Transverse colon (tissue), 4 donors: ENCODE measurements around the gene CD244. TPM values are rescaled to one million over a fixed set of nuclear protein-coding genes. Genes with fewer than 3 reads are reported as not detected.
"Not testable (repeated sequence)": the region's sequence is repeated elsewhere in the genome, so short reads cannot be mapped to it uniquely, and the experiment has no call there.

Experiments
- DNase-seq: peaks from one replicate; pipeline ENCODE4 v3.0.0-alpha.2; 2019
- H3K27ac ChIP-seq, 4 donors: fragments of 200-600 bp; sonication (generic); 2 replicates each; pipeline ENCODE4 v1.5.1; 2016 to 2018; ENCODE audit warnings: inconsistent platforms in 4 of 4
- H3K27me3 ChIP-seq: fragments of 200-600 bp; sonication (generic); 2 replicates; pipeline ENCODE4 v1.5.1; 2017; ENCODE audit warnings: inconsistent platforms
- H3K36me3 ChIP-seq, 4 donors: fragments of 200-600 bp; sonication (generic); 2 replicates each; pipeline ENCODE4 v1.5.1; 2017 to 2019; ENCODE audit warnings: inconsistent platforms in 4 of 4
- H3K4me1 ChIP-seq, 4 donors: fragments of 200-600 bp; sonication (generic); 2 replicates each; pipeline ENCODE4 v1.5.1; 2017 to 2020; ENCODE audit warnings: inconsistent platforms in 4 of 4
- H3K4me3 ChIP-seq, 4 donors: fragments of 200-600 bp; sonication (generic); 1 replicate in 1 of 4; 2 replicates in 3 of 4; pipeline versions ENCODE4 v1.5.1 to v1.6.1; 2017 to 2019; ENCODE audit warnings: inconsistent platforms in 4 of 4
- H3K9me3 ChIP-seq, 2 donors: fragments of 200-600 bp; sonication (generic); 2 replicates each; pipeline ENCODE4 v1.5.1; 2017 to 2019; ENCODE audit warnings: inconsistent platforms in 2 of 2
- EP300 ChIP-seq: sonication (generic); formaldehyde crosslinking; IDR thresholded peaks from one replicate; pipeline ENCODE4 v1.6.1; 2017; ENCODE audit warnings: antibody characterized with exemption, low read depth
- POLR2A ChIP-seq: fragments of 450-650 bp; IDR thresholded peaks from one replicate; pipeline ENCODE4 v1.6.1; 2016; ENCODE audit warnings: antibody characterized with exemption, mild to moderate bottlenecking, moderate library complexity
- POLR2AphosphoS5 ChIP-seq, 3 donors: sonication (generic); formaldehyde crosslinking; IDR thresholded peaks; one replicate each; pipeline ENCODE4 v1.6.1; 2016; ENCODE audit warnings: antibody characterized with exemption in 3 of 3
- WGBS, 2 donors: methylation state at CpG; one replicate each; pipeline ENCODE4 v1.1.5; 2018; ENCODE audit warnings: low coverage in 1 of 2; 5-methylcytosine and 5-hydroxymethylcytosine counted together
- in situ Hi-C, 4 donors: fragments of 200-750 bp; cut with MboI; loops; one replicate each; pipeline versions ENCODE4 v1.15.0 to v1.15.1; 2017; ENCODE audit warnings: low sequenced_read_pairs in 3 of 4, low pct_ligation_motif_present in 1 of 4, low pct_unique_long_range_greater_than_20kb in 1 of 4
- intact Hi-C: fragments of 100-400 bp; cut with DNase I; formaldehyde crosslinking; loops from one replicate; pipeline ENCODE4 v1.15.1; 2023; ENCODE audit warnings: low total_unique reads
- total RNA-seq, 4 donors: library from RNA; depleted of rRNA; stranded (reverse); fragments of >200 nt; gene quantifications; one replicate each; pipeline ENCODE4 v1.1.0, GENCODE V29; 2016
- TF ChIP-seq, protein P1 (sequence below), 5 experiments: fragments of 200-600 bp in 3 of 5; fragments of 450-650 bp in 2 of 5; sonication (generic) in 3 of 5; IDR thresholded peaks; 1 replicate in 2 of 5; 2 replicates in 3 of 5; pipeline ENCODE4 v1.5.1; 2016 to 2017; ENCODE audit warnings: antibody characterized with exemption in 5 of 5, inconsistent platforms in 3 of 5, mild to moderate bottlenecking in 2 of 5, moderate library complexity in 1 of 5

CD244 gene
- total RNA-seq, 4 donors from 2014 or later: 0.48 to 0.55 TPM; not detected in 2

DNA sequence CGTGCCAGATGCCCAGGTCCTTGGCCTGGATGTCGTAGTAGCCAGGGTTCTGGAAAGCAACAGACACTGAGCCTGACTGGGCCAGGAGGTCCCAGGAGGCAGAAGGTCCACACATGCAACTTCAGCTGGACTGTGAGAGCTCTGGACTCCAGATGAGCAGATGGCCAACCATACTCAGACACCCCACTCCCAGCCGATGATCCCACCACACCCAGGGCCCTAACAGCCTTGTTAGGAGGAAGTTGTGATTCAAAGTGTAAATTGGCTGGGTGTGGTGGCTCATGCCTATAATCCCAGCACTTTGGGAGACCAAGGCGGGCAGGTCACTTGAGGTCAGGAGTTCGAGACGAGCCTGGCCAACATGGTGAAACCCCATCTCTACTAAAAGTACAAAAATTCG, 18.6 kb upstream of the CD244 start:
- H3K27ac ChIP-seq, DNase-seq, in situ Hi-C loops, H3K36me3 ChIP-seq, H3K4me1 ChIP-seq, intact Hi-C loops, H3K4me3 ChIP-seq, H3K9me3 ChIP-seq, H3K27me3 ChIP-seq: not testable (repeated sequence)
- peak in 1 of 3 donors; percentile 27 for TF ChIP-seq POLR2AphosphoS5 (IDR thresholded peaks at IDR 0.05)
- WGBS, 2 donors: 80 to 85% methylated on average over 4 to 7 of the region's 7 CpGs

DNA sequence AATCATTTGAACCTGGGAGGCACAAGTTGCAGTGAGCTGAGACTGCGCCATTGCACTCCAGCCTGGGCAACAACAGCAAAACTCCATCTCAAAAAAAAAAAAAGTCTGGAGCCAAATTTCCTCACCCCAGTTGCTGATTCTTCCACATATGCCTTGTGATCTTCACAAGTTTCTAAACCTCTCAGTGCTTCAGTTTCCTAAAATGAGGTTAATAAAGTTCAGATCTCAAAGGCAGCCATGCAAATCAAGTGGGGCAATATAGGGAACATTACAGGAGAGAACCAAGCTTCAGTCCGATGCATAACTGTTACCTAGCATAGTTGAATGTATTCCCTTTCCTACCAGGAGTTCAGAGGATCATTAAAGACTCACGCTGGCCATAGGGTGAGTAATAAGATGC, 17.5 kb upstream of the CD244 start:
- Histone ChIP-seq H3K36me3 (no peaks in the 10 kb centered on the region), H3K4me1 (peaks cover 0 to 4% (median 0%) of the 10 kb centered on the region in 4 donors), H3K9me3 (no peaks in the 10 kb centered on the region), H3K27ac (no peak overlapping the region), H3K27me3 (no peaks in the 10 kb centered on the region), H3K4me3 (no peak overlapping the region)
- no peak for TF ChIP-seq POLR2AphosphoS5 (IDR thresholded peaks at IDR 0.05)
- no peak for TF ChIP-seq POLR2A
- no peak for TF ChIP-seq EP300
- TF ChIP-seq, protein P1, sequence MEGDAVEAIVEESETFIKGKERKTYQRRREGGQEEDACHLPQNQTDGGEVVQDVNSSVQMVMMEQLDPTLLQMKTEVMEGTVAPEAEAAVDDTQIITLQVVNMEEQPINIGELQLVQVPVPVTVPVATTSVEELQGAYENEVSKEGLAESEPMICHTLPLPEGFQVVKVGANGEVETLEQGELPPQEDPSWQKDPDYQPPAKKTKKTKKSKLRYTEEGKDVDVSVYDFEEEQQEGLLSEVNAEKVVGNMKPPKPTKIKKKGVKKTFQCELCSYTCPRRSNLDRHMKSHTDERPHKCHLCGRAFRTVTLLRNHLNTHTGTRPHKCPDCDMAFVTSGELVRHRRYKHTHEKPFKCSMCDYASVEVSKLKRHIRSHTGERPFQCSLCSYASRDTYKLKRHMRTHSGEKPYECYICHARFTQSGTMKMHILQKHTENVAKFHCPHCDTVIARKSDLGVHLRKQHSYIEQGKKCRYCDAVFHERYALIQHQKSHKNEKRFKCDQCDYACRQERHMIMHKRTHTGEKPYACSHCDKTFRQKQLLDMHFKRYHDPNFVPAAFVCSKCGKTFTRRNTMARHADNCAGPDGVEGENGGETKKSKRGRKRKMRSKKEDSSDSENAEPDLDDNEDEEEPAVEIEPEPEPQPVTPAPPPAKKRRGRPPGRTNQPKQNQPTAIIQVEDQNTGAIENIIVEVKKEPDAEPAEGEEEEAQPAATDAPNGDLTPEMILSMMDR (IDR thresholded peaks at IDR 0.05): no peak
- in situ Hi-C loops (no loop called here), intact Hi-C loops (no loop called here)
- DNase-seq: no peak
- 95% methylated on average over 3 of the region's 3 CpGs; no CpG with 5 or more reads in 1 of the 2 donors for WGBS, 2 donors

DNA sequence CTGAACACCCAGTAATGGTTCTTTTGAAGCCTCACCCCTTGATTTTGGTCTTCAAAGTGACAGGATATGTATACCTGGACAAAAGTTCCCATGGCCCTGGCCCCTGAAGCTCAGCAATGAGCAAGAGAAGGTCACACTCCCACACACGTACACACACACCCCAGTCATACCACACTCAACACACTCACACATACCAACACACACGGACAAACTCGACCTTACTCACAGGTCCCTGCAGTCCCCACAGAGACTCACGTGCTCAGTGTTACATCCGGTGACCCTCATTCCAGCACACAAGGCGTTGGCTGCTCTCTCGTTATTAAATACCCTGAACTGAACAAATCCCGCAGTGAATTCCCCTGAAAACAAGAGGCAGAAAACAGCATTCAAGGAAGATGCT, 16.4 kb upstream of the CD244 start:
- TF ChIP-seq, protein P1 (IDR thresholded peaks at IDR 0.05): no peak
- TF ChIP-seq POLR2AphosphoS5 (IDR thresholded peaks at IDR 0.05) (no peak), EP300 (no peak), POLR2A (no peak)
- in situ Hi-C loops: no loop called here
- Histone ChIP-seq H3K27me3 (no peaks in the 10 kb centered on the region), H3K4me3 (no peak overlapping the region), H3K36me3 (no peaks in the 10 kb centered on the region), H3K27ac (no peak overlapping the region), H3K4me1 (no peaks in the 10 kb centered on the region), H3K9me3 (no peaks in the 10 kb centered on the region)
- intact Hi-C loops: no loop called here
- no peak for DNase-seq
- 72 to 73% methylated on average over 2 to 8 of the region's 8 CpGs for WGBS, 2 donors

DNA sequence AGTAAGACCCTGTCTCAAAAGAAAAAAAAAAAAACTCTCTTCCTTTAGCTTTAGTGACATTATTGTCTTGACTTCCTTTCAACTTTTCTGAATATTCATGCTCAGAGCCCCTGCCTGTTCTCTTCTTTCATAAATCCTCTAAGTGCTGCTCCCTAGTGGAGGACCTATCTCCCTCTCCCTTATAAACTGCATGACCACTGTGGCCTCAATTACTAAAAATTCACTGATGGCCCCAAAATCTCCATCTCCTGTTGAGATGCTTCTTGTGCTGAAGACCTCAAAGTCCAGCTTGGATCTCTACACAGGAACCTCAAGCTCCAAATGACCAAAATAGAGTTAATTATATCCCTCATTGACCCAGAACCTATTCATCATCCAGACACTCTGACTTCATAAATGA, 14.5 kb upstream of the CD244 start:
- H3K9me3 ChIP-seq: no peaks in the 10 kb centered on the region
- H3K27me3 ChIP-seq: no peaks in the 10 kb centered on the region
- no peak overlapping the region for H3K4me3 ChIP-seq
- H3K36me3 ChIP-seq: no peaks in the 10 kb centered on the region
- no peak for DNase-seq
- H3K4me1 ChIP-seq: no peaks in the 10 kb centered on the region
- no peak overlapping the region for H3K27ac ChIP-seq
- TF ChIP-seq POLR2A (no peak), POLR2AphosphoS5 (IDR thresholded peaks at IDR 0.05) (no peak), EP300 (no peak)
- TF ChIP-seq, protein P1 (IDR thresholded peaks at IDR 0.05): no peak
- in situ Hi-C loops (no loop called here), intact Hi-C loops (no loop called here)

DNA sequence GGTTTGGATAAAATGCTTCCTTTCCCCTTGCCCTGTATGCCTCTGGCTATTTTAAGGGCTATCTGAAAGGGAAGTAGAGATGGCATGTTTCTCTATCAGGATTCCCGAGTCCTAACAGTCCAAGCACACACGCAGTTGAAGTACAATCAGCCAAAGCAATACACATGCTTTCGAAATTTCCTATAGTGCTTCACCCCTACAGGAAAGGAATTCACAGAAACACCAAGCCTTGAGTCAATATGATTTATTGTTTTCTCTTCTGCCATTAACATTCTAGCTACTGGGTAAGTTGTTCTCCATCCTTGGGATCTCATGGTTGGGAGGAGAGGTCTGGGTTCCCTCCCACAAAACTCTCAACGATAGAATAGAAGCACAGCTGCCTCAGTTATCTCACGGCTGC, 13.6 kb upstream of the CD244 start:
- TF ChIP-seq EP300 (no peak), POLR2A (no peak), POLR2AphosphoS5 (IDR thresholded peaks at IDR 0.05) (no peak)
- TF ChIP-seq, protein P1 (IDR thresholded peaks at IDR 0.05): no peak
- H3K4me3 ChIP-seq: no peak overlapping the region
- H3K27ac ChIP-seq: no peak overlapping the region
- H3K4me1 ChIP-seq: no peaks in the 10 kb centered on the region
- in situ Hi-C loops: no loop called here
- DNase-seq: no peak
- H3K9me3 ChIP-seq: no peaks in the 10 kb centered on the region
- no peaks in the 10 kb centered on the region for H3K36me3 ChIP-seq
- intact Hi-C loops: no loop called here
- 25 to 66% methylated on average over 2 to 5 of the region's 5 CpGs for WGBS, 2 donors
- H3K27me3 ChIP-seq: no peaks in the 10 kb centered on the region

DNA sequence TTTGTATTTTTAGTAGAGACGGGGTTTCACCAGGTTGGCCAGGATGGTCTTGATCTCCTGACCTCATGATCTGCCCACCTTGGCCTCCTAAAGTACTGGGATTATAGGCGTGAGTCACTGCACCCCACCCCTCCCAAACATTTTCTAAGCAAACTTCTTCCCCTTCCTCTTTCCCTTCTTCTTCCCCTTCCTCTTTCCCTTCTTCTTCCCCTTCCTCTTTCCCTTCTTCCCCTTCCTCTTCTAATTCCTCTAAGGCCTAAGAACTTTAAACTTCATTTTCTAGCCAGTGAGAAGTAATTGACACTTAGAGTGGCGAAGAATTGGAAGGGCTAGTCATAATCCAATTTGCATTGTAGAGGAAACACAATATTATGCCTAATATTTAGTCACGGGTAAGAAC, 12.9 kb upstream of the CD244 start:
- H3K27me3 ChIP-seq, in situ Hi-C loops, H3K27ac ChIP-seq, H3K4me1 ChIP-seq, H3K9me3 ChIP-seq, H3K36me3 ChIP-seq, H3K4me3 ChIP-seq, intact Hi-C loops, DNase-seq: not testable (repeated sequence)
- 67% methylated on average over 3 to 4 of the region's 4 CpGs for WGBS, 2 donors
